HG03064 (cell line): ENCODE data around the gene CAVIN2.

Source experiments
- ATAC-seq: cut with Tn5 transposase; IDR thresholded peaks from one replicate; pipeline ENCODE4 v1.9.1; 2021; ENCODE audit warnings: low read depth; ENCODE audit not compliant: unreplicated experiment

Gene CAVIN2

GRCh38 chr2:191866675-191867506, 20.0 kb upstream of the CAVIN2 start:
- ATAC-seq: no peak

DNA sequence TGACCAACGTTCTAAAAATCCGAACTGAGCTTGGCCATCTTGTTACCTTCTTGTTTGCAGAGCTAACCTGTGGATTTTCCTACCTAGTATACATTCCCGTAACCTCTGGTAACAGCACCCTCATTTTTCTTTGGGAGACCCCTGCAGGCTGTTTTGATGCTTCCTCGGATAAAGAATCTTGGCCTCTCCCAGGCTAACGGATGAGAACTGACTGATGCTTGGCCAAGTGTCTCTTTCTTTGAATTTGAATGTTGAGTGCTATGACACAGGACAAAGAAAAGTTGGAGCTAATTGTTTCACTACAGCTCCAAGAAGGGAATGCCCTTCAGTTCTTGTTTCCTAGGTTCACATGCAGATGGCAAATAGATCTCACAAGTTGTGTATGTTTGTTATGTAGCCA, 19.3 kb upstream of the CAVIN2 start:
- ATAC-seq: no peak

GRCh38 chr2:191864628-191865374, 17.9 kb upstream of the CAVIN2 start:
- ATAC-seq: no peak

DNA sequence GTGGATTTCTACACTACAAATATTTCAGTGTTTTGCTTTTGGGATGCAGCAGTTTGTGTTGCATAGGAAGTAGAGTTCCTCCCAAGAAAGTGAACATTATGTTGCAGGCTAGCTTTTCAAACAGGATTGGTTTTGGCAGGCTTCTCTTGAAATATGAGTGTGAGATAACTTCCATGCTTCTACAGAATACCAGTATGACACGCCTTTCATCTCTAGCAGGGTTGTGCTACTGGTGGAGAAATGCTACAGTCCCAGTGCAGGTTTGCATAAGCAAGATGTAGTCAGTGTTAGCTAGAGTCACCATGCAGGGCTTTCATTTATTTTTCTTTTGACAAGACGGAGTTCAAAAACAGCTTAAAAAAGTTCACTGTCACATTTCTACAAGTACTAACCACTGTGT, 17.1 kb upstream of the CAVIN2 start:
- ATAC-seq: no peak

DNA sequence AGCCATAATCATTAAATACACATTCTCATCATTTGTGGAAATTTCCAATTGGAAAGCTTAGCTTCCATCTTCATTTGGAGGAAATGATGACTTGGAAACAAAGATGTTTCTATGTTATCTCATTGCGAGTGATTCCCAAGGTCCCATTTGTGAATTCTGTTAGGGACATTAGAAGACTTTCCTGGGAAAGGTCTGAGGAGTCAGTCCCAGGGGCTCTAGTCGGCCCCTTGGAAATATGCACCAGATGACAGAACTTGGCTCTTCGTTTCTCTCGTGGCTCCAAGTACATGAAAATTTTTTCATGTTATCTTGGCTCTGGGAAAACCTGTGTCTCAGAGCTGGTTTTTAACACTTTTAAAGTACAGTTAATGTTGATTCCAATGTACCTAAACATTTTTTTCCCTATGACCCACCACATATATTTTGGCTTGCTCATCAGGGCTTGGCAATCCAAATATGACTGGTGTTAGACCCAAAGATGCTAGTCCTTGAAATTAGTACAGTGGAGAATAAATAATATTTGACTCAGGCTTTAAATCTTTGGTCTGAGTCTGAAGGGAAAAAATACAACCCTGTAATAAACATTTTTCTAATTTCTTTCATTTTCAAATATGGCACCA, 15.4 kb upstream of the CAVIN2 start:
- ATAC-seq: no peak

GRCh38 chr2:191860760-191861466, 14.0 kb upstream of the CAVIN2 start:
- ATAC-seq: no peak

DNA sequence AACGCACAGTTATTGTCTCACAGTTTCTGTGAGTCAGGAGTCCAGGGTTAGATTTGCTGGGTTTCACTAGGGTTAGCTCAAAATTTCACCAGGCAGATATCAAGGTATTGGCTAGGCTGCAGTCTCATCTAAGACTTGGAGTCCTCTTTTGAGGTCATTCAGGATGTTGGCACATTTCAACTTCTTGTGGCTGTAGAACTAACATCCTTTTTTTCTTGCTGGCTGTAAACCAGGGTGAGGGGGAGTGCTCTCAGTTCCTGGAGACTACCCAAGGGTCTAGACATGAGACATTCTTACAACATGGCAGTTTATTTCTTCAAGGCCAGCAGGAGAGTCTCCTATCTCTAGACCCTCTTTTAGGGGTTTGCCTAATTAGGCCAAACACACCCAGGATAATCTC, 12.8 kb upstream of the CAVIN2 start:
- ATAC-seq: no peak

GRCh38 chr2:191857886-191858285, 11.0 kb upstream of the CAVIN2 start:
- ATAC-seq: no peak

DNA sequence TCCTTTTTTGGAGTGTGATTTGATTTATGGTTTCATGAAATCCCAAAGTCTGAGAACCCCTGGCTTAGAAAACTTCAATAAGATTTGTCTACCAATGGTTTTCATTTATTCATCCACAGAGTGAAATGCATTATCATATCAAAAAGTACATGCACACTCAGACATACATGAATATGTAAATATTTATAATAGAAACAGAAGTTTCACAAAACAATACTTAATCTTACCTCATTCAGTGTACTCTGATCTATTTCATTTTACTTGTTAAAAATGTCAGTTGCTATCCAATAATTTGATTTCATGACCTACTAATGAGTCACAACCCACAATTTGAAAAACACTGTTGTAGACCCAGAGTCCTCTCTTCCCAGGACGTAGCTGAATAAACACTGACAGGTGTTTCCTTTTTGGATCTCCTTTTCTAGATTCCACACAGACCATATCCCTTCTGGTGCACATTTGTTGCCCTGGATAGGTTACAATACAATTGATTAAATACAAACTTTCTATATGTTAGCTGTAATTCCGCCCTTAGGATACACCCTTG, 10.4 kb upstream of the CAVIN2 start:
- ATAC-seq: no peak

DNA sequence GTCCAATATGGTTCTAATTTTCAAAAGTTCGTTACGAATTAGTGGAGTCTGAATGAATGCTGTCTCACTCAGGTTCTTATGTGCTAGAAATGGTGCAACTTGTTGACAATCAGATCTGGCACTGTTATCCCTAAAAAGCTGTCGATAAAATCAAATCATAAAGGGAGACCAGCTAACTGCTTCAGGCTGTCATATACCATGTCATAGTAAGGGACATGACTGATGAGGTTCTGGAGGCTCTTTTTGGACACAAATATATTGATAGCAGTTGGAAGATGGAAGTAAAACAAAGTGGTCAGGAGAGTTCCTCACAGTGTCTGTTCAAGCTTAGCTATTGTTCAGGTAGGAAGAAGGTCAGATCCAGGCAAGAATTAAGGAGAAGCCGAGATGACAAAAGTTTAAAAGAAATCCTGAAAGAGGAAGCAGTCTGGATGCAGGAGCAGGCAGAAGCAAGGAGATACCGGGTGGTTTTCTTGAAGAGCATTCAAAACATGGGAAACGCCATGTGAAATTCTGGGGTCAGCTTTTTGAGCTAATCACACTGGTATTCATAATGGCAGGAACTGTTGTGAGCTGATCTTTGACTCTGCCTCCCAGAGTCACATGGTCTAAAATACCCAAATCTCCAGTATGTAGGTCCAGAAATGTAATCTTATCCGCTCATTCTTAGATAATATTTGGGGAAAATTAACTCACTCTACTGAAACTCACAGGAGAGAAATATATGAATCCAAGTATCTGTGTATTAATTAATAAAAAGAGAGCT, 9.4 kb upstream of the CAVIN2 start:
- ATAC-seq: no peak

DNA sequence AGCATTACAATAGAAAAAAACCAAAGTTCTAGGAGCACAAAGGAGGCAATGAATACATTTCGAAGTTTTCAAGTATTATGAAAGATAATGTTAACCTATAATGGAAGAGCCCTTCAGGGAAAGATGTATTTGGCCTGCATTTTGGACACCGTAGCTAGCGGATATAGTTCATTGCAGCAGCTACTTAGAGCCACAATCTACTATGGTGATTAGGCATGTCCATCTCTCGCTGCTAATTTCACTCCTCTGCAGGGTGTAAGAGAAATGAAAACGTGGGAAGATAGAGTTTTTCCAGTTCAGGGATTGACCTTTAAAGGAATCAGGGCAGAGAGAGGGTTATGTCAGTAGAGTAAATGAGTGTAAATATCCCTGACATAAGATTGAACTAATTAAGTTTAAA, 8.5 kb upstream of the CAVIN2 start:
- ATAC-seq: no peak

DNA sequence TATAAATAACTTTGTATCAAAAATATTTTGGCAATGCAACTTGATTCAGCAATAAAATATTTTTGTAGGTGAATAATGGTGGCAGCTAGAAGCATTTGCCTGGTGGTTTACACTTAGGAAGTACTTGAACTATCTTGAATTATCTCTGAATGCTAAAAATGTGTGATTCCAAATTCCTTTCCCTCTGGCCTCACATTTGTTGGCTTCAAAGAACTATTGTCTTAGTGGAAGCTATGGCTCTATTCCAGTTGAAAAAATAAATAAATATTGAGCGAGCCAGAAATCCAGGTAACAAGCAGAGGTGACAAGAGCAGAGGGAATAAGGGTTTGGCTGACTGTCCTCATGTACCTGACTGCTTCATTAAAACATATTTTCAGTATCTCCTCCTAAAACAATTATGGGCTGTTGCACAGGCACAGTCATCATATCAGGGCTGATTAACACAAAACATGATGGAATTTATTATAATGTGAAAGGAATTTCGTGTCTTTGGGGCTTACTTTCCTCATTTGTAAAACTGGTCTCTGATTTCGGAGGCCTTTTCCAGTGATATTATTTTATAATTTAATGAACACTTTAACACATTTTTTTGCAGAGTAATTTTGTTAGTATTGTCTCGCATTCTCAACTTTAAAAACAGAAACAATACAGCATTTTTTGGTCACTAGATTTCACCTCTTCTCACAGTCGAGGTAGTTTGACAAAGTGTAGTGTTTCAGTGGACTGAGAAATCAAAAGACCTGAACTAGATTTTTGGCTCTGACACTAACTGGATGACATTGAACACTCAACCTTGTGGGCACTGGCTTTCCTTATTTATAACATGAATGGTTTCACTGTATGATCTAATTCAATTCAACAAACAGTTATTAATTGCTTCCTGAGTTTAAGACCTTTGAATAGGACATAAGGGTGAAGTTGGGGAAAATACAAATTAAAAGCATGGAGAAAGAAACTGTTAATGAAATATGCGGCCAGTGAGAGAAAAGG, 7.8 kb upstream of the CAVIN2 start:
- ATAC-seq: no peak

GRCh38 chr2:191853843-191854242, 7.0 kb upstream of the CAVIN2 start:
- ATAC-seq: no peak

GRCh38 chr2:191851158-191851557, 4.3 kb upstream of the CAVIN2 start:
- ATAC-seq: no peak

DNA sequence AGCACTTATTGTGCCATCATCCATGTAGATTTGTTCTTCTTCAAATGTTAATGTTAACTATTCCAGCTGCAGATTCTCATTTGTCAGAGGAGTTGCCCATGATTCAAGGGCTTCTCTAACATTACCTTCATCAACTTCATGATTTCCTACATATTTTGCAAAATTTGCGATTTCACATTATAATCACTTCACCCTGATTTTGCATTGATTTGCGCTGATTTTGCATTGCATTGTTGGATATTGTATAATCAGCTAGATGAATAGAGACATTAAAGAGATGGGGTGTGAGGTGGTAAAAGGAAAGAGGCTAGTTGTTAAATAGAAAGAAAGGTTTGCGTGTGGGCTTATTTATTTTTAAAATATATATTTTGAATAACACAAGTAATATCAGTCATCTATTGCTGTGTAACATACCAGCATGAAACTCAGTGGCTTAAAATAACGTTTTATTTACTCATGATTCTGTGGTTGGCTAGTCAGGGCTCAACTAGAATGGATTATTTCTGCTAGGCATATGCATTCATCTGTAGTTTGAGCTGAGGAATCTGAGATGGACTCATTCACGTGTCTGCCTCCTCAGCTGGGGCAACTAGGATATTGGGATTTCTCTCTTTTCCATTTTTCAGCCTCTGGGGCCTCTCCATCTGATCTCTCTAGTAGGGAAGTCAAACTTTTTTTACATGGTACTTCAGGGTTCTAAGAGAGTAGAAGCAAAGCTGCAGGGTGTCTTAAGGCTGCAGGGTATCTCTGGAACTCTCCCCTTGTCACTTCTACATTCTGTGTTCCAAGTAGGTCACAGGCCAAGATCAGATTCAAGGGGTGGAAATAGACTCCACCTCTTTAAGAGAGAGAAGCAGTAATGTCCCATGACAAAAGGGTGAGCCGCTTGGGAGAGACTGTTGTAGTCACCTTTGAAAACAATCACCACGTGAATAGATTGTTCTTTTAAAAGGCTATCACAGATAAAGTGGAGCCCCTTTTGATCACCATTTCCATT, 2.2 kb upstream of the CAVIN2 start:
- no peak for ATAC-seq

DNA sequence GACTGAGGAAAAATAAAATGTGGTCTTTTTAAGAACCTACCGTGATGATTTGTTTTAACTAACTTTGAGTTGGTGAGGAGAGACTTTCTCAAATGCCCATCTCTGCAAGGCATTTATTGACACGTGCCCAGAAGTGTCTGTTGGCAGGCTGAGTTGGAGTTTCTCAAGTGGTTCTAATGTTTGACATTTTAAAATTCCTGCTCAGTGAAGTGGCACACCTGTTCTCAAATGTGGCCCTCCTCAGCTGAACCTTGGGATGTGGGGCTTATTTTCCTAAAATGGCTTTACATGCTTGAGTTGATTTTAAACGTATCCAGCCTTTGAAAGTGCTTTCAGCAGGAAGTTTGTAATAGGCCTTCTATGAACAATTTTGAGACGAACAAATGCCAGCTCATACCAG, 876 bp upstream of the CAVIN2 start:
- ATAC-seq: no peak

GRCh38 chr2:191845876-191846514, 893 bp downstream of the CAVIN2 start:
- no peak for ATAC-seq
